Keratinocyte (primary cell): ENCODE data around the gene CPED1. TPM values are rescaled to one million over a fixed set of nuclear protein-coding genes. Genes with fewer than 3 reads are reported as not detected.
A peak's percentile ranks its signal among the peaks of the same experiment; 100 is the strongest.

ENCODE experiments used
- DNase-seq: peaks from one replicate; pipeline ENCODE4 v3.0.0-alpha.2; 2011; ENCODE audit warnings: low read depth, missing footprints, low spot score
- FAIRE-seq: peaks from 2 replicates; lab custom pipeline; 2011; peaks lifted over from hg19 to GRCh38; lab: Jason Lieb, UNC
- H2AFZ ChIP-seq: 2 replicates; pipeline ENCODE4 v1.6.0; 2012; ENCODE audit warnings: low read length, control low read depth, inconsistent platforms; ENCODE audit not compliant: control insufficient read depth
- H3K27ac ChIP-seq: 2 replicates; pipeline ENCODE4 v1.5.1; 2011; ENCODE audit warnings: low read length; ENCODE audit not compliant: control insufficient read depth, insufficient read depth
- H3K27me3 ChIP-seq: 3 replicates; pipeline ENCODE4 v1.6.0; 2011; ENCODE audit warnings: low read length; ENCODE audit not compliant: control insufficient read depth, insufficient read depth; ENCODE audit errors: extremely low read depth
- H3K36me3 ChIP-seq, 2 experiments: 2 replicates in 1 of 2; 3 replicates in 1 of 2; pipeline ENCODE4 v1.5.1; 2011; ENCODE audit warnings: low read length in 2 of 2, mild to moderate bottlenecking in 1 of 2; ENCODE audit not compliant: control insufficient read depth in 2 of 2, insufficient read depth in 2 of 2; ENCODE audit errors: extremely low read depth in 1 of 2
- H3K4me1 ChIP-seq: 3 replicates; pipeline ENCODE4 v1.5.1; 2011; ENCODE audit warnings: low read length; ENCODE audit not compliant: control insufficient read depth, insufficient read depth; ENCODE audit errors: extremely low read depth
- H3K4me2 ChIP-seq: 3 replicates; pipeline ENCODE4 v1.6.0; 2011; ENCODE audit warnings: low read depth, low read length; ENCODE audit not compliant: control insufficient read depth, insufficient read depth; ENCODE audit errors: extremely low read depth
- H3K4me3 ChIP-seq, 3 experiments: fragments of 200-600 bp in 1 of 3; sonication (generic) in 1 of 3; 2 replicates in 2 of 3; 3 replicates in 1 of 3; pipeline ENCODE4 v1.5.1; 2011 to 2016; ENCODE audit warnings: low read length in 3 of 3, mild to moderate bottlenecking in 3 of 3, control low read depth in 2 of 3, inconsistent platforms in 1 of 3, low read depth in 1 of 3, mixed read lengths in 1 of 3, mixed run types in 1 of 3, moderate library complexity in 1 of 3; ENCODE audit not compliant: control insufficient read depth in 2 of 3, insufficient read depth in 2 of 3; ENCODE audit errors: extremely low read depth in 1 of 3
- H3K79me2 ChIP-seq: 2 replicates; pipeline ENCODE4 v1.6.0; 2012; ENCODE audit warnings: low read length; ENCODE audit not compliant: control insufficient read depth, insufficient read depth
- H3K9ac ChIP-seq: 3 replicates; pipeline ENCODE4 v1.6.0; 2011; ENCODE audit warnings: low read length; ENCODE audit not compliant: control insufficient read depth, insufficient read depth; ENCODE audit errors: extremely low read depth
- H3K9me1 ChIP-seq: 3 replicates; pipeline ENCODE4 v1.6.0; 2011; ENCODE audit warnings: low read length; ENCODE audit not compliant: control insufficient read depth, insufficient read depth; ENCODE audit errors: extremely low read depth
- H3K9me3 ChIP-seq: 2 replicates; pipeline ENCODE4 v1.5.1; 2012; ENCODE audit warnings: low read depth, low read length; ENCODE audit not compliant: control insufficient read depth
- H4K20me1 ChIP-seq: 3 replicates; pipeline ENCODE4 v1.6.0; 2011; ENCODE audit warnings: low read length; ENCODE audit not compliant: control insufficient read depth, insufficient read depth; ENCODE audit errors: extremely low read depth
- EZH2 ChIP-seq: IDR thresholded peaks from one replicate; pipeline ENCODE4 v1.6.1; 2012; ENCODE audit warnings: inconsistent platforms, mild to moderate bottlenecking, low read length, moderate library complexity
- dilution Hi-C: fragments of 300-500 bp; cut with MboI; formaldehyde crosslinking; loops from one replicate; pipeline ENCODE4 v1.7.0; 2020; ENCODE audit warnings: low sequenced_read_pairs; ENCODE audit not compliant: extremely low pct_ligation_motif_present
- polyA plus RNA-seq, 5 experiments: library from polyadenylated mRNA; depleted of rRNA in 3 of 5; stranded (reverse) in 3 of 5; stranded (forward) in 1 of 5; unstranded in 1 of 5; fragments of >200 nt; gene quantifications; 1 replicate in 1 of 5; 2 replicates in 3 of 5; 3 replicates in 1 of 5; pipeline versions ENCODE4 v1.2.1 to v1.2.3, GENCODE V29; 2011 to 2012; ENCODE audit warnings: missing spikeins in 2 of 5, low read depth in 1 of 5, low replicate concordance in 1 of 5
- TF ChIP-seq, protein P1 (sequence below), 3 experiments: IDR thresholded peaks in 1 of 3; conservative IDR thresholded peaks in 1 of 3; optimal IDR thresholded peaks in 1 of 3; 2 replicates in 2 of 3; 3 replicates in 1 of 3; pipeline versions ENCODE3 to v1.5.1; 2011; ENCODE audit warnings: low read length in 3 of 3, mild to moderate bottlenecking in 3 of 3, moderate library complexity in 2 of 3, control low read depth in 1 of 3, inconsistent platforms in 1 of 3; ENCODE audit not compliant: insufficient read depth in 2 of 3; ENCODE audit errors: extremely low read depth in 1 of 3

CPED1 gene
- polyA plus RNA-seq, 1 donor (not counting 4 experiments of a cell fraction or from before 2014, with no cell fraction given): 0.62 TPM

- dilution Hi-C loops: no loop called here
- no peaks in the 10 kb centered on the region for H3K9me1 ChIP-seq
- no peaks in the 10 kb centered on the region for H3K79me2 ChIP-seq
- no peak overlapping the region for H3K9ac ChIP-seq
- no peaks in the 10 kb centered on the region for H3K36me3 ChIP-seq
- H3K4me2 ChIP-seq: peak overlapping the region; percentile 0
- no peak for DNase-seq
- no peak for TF ChIP-seq EZH2
- TF ChIP-seq, protein P1, sequence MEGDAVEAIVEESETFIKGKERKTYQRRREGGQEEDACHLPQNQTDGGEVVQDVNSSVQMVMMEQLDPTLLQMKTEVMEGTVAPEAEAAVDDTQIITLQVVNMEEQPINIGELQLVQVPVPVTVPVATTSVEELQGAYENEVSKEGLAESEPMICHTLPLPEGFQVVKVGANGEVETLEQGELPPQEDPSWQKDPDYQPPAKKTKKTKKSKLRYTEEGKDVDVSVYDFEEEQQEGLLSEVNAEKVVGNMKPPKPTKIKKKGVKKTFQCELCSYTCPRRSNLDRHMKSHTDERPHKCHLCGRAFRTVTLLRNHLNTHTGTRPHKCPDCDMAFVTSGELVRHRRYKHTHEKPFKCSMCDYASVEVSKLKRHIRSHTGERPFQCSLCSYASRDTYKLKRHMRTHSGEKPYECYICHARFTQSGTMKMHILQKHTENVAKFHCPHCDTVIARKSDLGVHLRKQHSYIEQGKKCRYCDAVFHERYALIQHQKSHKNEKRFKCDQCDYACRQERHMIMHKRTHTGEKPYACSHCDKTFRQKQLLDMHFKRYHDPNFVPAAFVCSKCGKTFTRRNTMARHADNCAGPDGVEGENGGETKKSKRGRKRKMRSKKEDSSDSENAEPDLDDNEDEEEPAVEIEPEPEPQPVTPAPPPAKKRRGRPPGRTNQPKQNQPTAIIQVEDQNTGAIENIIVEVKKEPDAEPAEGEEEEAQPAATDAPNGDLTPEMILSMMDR (optimal IDR thresholded peaks at IDR 0.05 in 1 of 3, IDR thresholded peaks at IDR 0.05 in 1 of 3, conservative IDR thresholded peaks at IDR 0.05 in 1 of 3; ENCODE audit: extremely low read depth in 1 of 3, insufficient read depth in 2 of 3, low read length in 3 of 3): no peak
- no peaks in the 10 kb centered on the region for H4K20me1 ChIP-seq
- H3K27ac ChIP-seq: no peak overlapping the region
- no peak overlapping the region for H2AFZ ChIP-seq
- H3K4me3 ChIP-seq: no peak overlapping the region
- H3K9me3 ChIP-seq: no peaks in the 10 kb centered on the region
- H3K27me3 ChIP-seq: no peaks in the 10 kb centered on the region
- peaks cover 31% of the 10 kb centered on the region for H3K4me1 ChIP-seq
- FAIRE-seq: peak; percentile 39
Measured at GRCh38 chr7:121300685-121301420, 312.3 kb downstream of the CPED1 start.

- no peak for DNase-seq
- H3K9ac ChIP-seq: no peak overlapping the region
Measured at GRCh38 chr7:121301446-121302213, 313.1 kb downstream of the CPED1 start.

More at GRCh38 chr7:121301446-121302213, 313.1 kb downstream of the CPED1 start:
- Histone ChIP-seq H3K4me3 (no peak overlapping the region), H3K9me1 (no peaks in the 10 kb centered on the region), H3K79me2 (no peaks in the 10 kb centered on the region), H2AFZ (no peak overlapping the region), H3K27ac (peak overlapping the region; percentile 66), H3K36me3 (no peaks in the 10 kb centered on the region), H3K4me2 (peak overlapping the region; percentile 0), H3K27me3 (no peaks in the 10 kb centered on the region), H3K4me1 (peaks cover 35% of the 10 kb centered on the region), H3K9me3 (no peaks in the 10 kb centered on the region), H4K20me1 (no peaks in the 10 kb centered on the region)
- FAIRE-seq: peak; percentile 29
- TF ChIP-seq EZH2: no peak
- TF ChIP-seq, protein P1 (optimal IDR thresholded peaks at IDR 0.05 in 1 of 3, IDR thresholded peaks at IDR 0.05 in 1 of 3, conservative IDR thresholded peaks at IDR 0.05 in 1 of 3; ENCODE audit: extremely low read depth in 1 of 3, insufficient read depth in 2 of 3, low read length in 3 of 3): no peak
- dilution Hi-C loops: no loop called here
